UCSD-AML1 (cell line): ENCODE results near the gene TTC27.

ENCODE experiments used
- DNase-seq: peaks from one replicate; lab custom pipeline; 2025; ENCODE audit not compliant: unreplicated experiment; lab: John Stamatoyannopoulos, UW

The TTC27 gene

DNA sequence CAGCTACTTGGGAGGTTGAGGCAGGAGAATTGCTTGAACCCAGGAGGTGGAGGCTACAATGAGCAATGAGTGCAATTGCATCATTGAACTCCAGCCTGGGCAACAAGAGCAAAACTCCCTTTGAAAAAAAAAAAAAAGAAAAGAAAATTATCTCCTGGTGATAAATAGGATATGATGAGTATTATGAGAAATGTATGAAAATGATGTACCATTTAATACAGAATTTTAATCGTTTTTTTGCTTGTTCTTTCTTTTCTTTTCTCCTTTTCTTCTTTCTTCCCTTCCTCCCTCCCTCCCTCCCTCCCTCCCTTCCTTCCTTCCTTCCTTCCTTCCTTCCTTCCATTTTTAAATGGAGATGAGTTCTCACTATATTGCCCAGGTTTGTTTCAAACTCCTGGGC lies 40.4 kb downstream of the TTC27 start:
- DNase-seq = no peak

DNA sequence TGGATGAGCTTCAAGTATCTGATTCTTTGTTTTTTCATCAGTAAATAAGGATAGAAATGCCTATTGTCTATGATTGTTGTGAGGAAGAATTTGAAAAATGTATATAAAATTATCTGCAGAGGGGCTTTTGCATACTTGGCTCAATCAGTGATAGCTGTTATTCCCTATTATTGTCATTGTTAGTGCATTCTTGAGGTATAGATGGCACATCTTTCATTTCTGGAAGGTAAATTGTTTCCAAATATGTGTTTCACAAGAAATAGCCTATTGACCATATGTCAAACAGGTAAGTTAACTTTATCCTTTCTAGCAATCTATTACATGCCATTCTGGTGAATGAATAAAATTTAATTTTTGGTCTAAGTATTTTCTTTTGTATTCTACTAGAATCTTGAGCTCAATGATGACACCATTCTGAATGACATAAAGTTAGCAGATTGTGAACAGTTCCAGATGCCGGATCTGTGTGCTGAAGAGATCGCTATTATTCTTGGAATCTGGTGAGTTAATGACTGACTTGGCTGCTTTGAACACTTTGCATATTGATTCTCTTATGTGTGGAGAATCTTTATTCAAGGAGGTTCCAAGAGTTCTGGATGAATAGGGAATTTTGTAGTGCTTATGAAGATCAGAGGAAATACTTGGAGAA lies 44.2 kb downstream of the TTC27 start:
- DNase-seq = no peak

DNA sequence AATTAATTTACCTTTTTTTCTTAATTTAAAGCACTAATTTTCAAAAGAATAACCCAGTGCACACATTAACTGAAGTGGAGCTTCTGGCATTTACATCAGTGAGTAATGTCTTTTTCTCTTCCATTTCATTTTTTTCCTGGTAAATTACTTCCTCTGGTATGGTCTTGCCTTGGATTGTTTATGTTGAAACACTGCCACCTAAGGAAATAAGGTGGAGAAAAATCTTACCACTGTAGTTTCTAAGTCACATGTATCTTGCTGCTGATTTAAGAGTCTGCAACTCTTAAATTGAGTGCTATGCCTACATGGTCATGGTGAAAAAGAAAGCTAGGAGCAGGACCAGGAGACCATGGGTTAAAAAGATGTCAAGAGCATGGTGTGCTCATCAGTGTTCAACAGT lies 51.0 kb downstream of the TTC27 start:
- no peak for DNase-seq

DNA sequence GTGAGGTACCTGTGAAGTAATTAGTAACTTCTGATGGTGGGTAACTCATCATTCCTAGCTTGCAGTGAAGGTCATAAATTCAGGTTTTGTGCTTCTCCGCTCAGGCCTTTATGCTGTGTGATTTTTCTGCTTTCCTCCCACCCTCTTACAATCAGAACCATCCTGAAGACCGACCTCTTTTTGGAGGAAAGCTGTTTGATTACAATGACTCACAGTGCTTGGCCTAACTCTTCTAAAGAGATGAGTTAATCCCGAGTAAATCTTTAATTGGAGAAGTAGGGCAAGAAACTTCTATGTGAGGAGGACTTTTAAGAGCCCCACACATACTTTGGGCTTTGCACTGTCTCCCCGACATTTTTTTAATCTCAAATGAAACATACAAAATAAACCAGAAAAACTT lies 53.1 kb downstream of the TTC27 start:
- DNase-seq = no peak

DNA sequence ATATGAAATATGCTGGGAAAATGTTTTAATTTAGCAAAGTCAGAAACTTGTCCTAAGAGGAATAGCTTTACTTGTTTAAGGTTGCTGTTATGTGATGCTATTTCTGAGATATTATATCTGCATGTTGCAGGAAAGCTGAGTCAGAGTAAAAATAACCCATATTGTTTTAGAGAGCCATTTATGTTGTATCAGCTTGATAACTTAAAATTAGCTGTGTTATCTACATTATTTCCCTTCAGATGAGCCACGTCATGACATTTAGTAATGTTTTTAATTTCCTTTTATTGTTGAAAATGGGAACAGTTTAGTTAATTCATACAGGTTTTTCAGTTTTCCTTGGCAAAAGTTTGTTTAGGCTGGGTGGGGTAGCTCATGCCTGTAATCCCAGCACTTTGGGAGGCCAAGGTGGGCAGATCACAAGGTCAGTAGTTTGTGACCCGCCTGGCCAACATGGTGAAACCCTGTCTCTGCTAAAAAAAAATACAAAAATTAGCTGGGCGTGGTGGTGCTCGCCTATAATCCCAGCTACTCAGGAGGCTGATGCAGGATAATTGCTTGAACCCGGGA lies 55.8 kb downstream of the TTC27 start:
- DNase-seq = no peak

DNA sequence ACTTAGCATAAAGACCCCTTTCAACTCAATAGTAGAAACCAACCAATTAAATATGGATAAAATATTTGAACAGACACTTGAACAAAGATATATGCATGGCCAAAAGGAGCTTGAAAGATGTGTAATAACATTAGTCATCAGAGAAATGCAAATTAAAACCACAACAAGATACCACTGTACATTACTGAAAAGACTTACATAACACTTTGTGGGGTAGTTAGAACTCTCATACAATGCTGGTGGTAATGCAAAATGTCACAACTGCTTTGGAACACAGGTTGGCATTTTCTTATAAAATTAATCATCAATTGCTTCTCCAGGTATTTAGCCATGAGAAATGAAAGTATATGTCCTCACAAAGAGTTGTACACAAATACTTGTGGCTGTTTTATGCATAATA lies 60.7 kb downstream of the TTC27 start:
- DNase-seq = no peak

DNA sequence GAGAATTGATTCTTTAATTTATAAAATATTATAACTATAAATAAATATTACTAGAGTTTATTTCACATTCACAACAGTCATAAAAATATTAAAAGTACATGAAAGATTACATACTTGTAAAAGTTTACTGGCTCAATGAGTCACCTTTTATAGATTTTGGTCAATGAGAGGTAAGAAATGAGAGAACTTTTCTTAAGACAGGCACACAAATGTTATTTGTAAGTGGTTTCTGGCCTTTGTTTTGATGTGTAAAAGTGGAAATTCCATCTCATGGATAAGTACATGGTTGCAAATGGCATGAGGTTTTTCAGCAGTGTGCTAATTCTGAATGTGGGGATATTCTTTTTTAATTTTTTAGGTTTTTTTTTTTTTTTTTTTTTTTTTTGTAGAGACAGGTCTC lies 63.8 kb downstream of the TTC27 start:
- DNase-seq = no peak

DNA sequence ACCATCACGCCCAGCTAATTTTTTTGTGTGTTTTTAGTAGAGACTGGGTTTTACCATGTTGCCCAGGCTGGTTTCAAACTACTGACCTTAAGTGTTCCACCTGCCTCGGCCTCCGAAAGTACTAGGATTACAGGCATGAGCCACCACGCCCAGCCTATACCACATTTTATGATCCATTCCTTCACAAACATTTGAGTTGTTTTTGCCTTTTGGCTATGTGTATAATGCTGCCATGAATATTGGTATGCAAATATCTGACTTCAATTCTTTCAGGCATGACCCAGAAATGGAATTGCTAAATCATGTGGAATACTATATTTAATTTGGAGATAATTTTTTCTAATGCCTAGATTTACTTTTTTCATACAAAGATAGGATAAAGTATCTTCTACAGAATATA lies 68.6 kb downstream of the TTC27 start:
- no peak for DNase-seq

DNA sequence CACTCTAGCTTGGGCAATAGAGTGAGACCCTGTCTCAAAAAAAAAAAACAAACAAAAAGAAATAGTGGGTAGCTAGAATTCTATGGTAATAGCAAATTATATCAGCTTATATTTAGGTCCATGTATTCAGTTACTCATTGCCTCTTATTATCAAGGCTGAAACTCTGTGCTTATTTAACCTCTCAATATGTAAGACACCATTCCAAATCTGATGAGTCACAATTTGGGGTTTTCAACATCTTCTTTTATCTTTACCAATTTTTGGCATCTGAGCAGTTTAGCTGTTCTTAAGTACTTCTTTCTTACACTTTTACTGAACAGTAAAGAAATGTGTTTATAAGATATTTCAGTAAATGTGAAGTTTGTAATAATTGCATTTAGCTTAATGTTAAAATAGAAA lies 69.3 kb downstream of the TTC27 start:
- no peak for DNase-seq

DNA sequence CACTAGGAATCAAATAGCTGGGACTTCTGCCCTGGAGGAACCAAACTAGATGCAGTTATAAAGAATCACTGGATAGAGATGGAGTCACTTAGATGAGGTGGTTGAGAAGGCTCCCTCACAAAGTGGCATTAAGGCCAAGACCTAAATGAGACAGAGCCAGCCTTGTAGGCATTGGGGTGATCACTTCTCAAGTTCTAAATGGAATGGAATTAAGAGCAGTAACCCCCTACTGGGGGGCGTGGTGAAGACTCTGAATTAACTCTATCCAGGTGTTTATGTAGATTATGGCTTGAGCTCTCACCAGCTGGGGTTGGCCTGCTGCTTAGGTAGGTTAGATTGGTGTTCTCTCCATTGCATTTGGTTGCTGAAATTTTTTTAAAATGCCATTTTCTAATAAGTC lies 71.3 kb downstream of the TTC27 start:
- no peak for DNase-seq

DNA sequence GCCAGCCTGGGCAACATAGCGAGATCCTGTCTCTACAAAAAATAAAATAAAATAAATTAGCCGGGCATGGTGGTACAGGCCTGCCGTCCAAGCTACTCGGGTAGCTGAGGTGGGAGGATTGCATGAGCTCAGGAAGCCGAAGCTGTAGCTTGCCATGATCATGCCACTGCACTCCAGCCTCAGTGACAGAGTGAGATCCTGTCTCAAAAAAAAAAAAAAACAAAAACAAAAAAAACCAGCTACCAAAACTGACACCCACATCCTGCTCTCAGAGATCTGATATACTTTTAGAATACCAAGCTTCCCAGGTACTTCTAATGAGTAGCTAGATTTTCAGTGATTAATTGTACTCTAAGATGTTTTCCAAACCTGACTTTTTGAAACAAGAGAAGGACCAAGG lies 74.0 kb downstream of the TTC27 start:
- no peak for DNase-seq

DNA sequence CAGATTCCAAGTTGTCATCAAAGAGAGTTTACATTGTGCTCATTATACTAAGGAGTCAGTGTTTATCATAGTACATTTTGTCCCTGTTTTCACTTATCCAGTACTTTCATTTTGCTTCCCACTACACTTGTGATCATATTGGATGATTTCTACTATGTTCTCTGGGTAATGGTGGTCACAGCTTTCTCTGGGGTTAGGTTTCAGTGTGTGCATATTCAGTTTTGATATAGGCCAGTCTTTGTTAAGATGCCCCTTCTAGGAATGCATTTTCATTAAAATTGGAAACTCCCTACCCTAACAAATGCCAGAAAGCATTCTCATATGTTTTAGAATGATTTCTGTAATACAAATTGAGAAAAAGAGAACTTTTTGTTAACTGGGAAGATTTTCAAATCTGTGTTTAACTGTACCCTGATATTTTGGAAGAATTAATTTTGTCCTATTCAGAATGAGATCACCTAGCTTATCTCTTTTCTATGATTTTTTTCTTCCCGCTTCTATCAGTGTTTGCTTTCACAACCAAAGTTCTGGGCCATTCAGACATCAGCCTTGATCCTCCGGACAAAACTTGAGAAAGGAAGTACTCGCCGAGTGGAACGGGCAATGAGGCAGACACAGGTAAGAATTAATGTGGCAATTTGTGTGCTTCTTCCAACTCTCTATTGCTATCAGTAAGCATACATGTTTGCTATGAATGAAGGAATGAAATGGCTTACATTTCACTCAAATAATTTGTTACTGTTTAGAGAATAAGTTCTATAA lies 74.6 kb downstream of the TTC27 start:
- DNase-seq = no peak

DNA sequence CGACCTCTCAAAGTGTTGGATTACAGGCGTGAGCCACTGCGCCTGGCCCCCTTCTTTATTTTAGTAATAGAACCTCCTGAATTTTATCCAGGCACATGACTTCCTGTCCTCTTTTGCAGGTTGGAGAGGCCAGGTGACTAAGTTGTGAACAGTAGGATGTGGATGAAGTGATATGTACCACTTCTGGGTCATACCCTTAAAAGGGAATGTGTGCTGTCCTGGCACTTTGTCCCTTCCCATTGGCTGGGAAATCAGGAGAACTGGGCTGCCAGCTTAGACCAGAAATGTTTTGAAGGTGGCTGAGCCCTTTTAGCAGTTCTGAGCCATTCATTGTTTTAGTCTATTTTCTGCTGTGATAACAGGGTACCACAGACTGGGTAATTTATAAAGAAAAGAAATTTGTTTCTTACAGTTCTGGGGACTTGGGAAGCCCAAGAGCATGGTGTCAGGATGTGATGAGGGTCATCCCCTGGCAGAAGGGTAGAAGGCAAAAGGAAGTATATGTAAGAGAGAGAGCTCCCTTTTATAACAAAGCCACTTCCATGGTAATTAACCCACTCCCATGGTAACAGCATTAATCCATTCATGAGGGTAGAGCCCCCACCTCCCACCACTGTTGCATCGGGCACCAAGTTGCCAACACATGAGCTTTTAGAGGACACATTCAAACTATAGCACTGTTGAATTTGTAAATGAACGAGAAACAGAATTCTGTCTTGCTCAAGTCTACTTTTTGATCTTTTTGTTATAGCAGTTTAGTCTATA lies 79.1 kb downstream of the TTC27 start:
- DNase-seq = no peak

DNA sequence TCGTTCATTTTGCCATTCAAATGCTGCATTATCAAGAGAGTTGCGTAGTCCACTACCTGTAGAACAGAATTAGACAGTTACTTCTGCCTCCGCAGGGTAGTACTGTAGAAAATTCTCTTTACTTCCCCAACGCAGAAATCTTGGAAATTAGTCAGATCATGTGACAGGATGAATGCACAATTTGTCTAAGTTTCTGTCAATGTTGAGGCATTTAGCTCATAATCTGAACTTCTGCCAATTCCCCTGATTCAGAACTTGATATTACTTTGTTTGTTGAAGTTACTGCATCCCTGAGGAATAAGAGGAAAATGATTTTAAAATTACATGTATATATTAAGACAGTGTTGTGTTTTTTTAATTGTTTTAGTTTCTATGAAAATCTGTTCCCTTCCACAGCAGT lies 83.4 kb downstream of the TTC27 start:
- no peak for DNase-seq

DNA sequence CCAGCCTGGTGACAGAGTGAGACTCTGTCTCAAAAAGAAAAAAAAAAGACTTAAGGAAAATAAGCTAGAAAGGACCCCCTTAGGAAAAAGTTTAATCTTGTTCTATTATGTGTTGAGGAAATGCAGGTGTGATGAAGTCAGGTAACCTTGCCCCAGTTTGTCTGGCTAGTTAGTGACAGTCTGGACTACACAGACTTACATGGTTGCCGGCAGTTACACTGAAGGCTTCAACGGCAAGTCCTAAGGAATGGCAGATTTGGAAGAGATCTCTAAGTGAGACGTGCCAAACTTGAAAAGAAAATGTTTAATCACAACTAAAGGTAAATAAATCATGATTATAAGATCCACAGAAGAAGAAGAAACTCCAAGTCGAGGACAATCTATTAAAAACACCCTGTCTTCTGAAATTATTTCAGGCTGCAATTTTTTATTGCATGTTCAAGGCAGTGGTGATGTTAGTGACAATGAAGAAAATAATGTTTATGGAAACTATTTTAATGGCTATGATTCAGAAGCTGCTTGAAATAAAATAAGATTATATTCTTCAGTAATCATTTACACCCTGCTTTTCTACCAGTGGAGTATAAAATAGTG lies 84.2 kb downstream of the TTC27 start:
- DNase-seq = no peak

DNA sequence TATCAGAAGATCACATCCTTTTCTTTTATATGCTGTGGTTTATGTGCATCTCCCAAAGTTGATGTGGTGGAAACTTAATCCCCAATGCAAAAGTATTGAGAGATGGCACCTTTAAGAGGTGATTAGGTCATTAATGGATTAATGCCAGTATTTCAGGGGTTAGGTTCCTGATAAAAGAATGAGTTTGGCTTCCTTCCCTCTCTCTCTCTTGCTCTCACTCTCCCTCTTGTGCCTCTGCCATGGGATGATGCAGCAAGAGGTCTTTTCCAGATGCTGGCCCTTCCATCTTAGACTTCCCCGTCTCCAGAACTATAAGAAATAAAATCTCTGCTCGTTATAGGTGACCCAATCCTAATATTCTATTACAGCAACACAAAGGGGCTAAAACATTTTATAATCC lies 85.0 kb downstream of the TTC27 start:
- no peak for DNase-seq

DNA sequence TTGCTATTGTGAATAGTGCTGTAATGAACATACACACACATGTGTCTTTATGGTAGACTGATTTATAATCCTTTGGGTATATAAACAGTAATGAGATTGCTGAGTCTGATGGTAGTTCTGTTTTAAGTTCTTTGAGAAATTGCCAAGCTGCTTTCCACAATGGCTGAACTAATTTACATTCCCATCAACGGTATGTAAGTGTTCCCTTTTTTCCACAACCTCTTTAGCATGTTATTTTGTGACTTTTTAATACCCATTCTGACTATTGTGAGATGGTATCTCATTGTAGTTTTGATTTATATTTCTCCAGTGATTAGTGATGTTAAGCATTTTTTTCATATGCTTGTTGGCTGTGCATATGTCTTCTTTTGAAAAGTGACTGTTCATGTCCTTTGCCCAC lies 86.7 kb downstream of the TTC27 start:
- no peak for DNase-seq

DNA sequence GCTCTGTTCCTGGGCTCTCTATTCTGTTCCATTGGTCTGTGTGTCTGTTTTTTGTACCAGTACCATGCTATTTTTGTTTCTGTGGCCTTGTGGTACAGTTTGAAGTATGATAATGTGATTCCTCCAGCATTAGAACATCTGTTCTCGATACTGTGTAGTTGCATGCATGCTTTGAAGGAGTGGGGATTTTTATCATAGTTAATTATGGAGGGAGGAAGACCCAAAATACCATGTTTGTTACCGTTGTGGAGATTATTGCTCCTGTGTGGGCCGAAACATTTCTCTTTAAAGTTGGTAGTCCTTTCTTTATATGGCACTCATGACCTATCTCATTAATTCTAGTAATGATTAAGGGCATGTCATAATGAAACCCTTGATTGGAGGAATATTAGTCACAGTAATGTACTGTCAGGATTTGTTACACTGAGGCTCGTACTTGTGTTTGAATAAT lies 87.6 kb downstream of the TTC27 start:
- DNase-seq = no peak

DNA sequence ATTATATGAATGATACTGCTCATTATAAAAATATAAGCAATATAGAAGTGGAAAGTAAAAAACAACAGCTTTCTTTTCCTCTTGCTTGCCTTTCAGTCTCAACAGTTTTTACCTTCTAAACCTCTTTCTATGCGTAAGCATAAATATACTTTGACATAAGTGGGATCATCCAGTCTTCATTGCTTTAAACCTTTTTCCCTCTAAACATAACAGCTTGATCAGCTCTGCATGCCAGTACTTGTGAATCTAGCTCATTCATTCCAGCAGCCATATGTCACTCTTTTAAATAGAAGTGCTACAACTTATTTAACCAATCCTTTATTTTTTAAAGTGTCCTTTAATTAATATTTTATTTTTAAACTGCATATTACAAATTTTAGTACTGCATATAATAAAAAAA lies 88.1 kb downstream of the TTC27 start:
- DNase-seq = no peak

DNA sequence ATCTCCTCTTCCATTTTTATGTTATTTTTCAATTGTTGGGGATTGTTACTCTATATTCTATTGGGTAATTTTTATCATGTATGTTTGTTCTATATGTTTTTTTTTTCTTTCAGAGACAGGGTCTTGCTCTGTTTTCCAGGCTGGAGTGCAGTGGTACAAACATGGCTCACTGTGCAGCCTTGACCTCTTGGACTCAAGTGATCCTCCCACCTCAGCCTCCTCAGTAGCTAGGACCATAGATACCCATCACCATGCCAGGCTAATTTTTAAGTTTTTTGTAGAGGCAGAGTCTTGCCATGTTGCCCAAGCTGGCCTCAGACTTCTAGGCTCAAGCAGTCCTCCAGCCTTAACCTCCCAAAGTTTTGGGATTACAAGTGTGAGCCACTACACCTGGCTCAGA lies 88.7 kb downstream of the TTC27 start:
- no peak for DNase-seq

DNA sequence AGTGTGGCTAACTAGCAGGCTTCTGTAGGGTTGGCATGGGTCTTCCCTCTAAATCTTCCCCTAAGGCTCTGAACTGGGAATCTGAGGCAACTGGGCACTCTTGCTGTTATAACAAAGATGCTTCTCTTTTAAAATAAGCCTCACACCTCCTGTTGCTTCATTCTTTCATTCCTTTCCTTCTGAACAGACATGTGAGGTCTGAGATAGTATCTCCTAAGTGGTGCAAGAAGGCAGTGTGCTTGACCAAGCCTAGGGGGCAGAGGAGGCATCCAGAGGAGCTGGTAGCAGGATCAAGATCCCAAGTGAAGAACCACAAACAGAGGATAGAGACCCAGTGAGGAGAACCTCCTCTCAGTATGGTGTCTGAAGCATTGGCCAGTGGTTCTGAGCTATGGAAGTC lies 90.9 kb downstream of the TTC27 start:
- no peak for DNase-seq
